Fibroblast of skin of left biceps (primary cell): ENCODE results near the gene FIGN.

Source experiments
- DNase-seq, 2 experiments: peaks; one replicate each; pipeline ENCODE4 v3.0.0-alpha.2; 2013; ENCODE audit warnings: low read depth in 2 of 2

FIGN gene

DNA sequence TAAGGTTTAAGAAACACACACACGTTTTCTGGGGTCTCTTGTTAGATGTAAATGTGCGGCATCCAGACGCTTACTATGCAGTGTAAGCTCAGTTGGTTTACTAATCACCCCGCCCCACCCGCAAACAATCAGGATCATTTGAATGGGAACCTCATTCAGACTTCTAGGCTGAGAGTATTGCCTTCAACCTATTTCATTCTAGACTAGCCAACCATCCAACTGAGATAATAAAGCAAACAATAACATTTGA is 1.3 kb upstream of the FIGN start:
- DNase-seq: no peak

DNA sequence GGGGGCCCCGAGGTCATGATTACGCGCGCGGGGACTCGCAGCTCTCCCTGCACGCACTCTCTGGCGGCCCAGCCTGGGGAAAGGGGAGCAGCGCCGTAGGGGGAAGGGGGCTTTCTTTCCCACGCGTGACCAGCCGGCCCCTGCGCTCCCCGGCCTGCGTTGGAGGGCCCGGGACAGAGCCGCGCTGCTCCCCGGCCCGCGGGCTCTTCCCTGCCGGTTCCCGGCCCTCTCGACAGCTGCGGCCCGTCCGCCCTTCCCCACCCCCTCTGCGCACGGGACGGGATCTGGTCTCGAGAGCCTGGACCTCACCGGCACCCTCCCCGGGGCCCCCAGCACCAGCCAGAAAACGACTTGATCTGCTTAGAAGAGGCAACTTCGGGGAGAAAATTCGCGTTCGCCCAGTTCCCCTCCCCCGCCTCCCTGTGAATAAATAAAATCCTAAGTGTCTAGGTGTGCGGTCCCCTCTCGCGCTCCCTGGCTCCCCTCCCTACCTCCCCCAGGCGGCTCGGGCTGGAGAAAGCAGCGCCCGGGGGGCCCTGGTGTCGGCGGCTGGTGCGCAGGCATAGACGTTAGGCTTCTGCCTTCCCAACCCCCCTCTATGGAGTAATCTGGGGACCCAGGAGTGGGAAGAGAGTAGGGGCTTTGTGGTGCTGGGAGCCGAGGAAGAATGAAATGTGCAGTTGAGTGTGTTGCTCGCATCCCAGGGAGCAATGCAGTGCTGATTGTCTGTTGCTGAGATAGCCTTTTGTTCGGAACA is 803 bp upstream of the FIGN start:
- no peak for DNase-seq

DNA sequence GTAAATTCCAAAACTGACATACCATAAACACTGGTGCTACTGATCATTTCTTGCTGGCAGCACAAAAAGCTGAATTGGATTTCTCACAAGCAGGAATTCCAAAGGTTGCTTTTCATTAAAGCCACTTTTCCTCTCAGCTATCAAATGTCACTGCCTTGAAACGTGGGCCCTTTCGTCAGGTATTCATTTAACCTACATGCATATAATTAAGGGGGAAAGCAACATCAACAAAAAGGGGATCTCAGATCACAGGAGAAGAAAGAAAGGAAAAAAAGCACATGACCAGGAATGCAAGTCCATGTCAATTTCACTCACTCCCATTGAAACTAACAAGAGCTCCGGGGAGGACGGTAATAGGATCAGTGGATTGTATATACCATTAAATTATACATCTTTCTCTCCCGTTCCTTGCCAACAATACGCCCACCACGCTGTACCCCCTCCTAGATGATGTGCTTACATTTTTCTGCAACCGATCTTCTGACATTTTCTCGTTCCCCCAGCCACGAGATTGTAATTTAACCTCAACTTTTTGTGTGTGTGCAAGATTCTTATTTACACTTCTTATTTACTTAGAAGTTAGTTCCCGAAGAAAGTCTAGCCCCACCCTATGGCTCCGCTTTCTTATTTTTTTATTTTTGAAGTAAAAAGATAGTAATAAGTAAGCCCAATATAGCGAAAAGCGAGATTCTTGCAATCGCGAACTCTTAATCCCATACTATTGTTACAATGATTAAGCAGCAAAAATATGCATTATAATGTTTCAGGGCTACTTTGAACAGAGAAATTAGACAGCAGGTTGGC is 725 bp downstream of the FIGN start:
- no peak for DNase-seq

DNA sequence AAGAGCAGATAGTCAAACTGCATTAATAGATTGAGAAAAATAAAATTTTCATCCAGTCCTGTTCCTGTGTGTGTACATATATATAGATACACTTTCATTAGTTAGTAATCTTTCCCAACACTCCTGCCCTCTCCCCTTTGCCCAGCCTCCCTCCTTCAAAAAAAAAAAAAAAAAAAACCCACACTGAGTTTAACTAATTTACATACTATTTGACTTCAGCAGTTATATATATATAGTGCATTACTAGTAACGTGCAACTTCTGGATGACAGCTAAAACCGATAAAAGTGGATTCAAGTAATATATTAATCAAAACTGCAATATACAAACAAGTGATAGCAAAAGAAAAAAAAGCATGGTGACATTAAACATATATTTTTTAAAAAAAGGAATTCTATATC is 1.4 kb downstream of the FIGN start:
- no peak for DNase-seq

DNA sequence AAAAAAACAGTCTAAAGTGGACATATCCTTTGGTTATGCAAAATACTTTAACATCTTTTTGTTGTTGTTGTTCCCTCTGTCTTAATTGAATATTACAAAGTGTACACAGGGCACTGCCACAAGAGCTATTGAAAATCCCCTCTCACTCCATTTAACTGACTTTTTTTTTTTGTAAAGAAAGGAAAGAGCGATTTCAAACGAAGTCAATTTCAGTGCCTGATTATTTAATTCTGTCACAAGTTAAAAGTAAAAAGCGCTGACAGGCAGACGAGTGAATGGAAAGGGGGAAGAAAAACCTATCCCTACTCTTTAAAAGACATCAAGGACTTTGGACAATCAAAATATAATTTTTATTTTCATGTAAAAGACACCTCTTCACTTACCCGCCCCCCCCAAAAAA is 1.9 kb downstream of the FIGN start:
- DNase-seq: no peak

DNA sequence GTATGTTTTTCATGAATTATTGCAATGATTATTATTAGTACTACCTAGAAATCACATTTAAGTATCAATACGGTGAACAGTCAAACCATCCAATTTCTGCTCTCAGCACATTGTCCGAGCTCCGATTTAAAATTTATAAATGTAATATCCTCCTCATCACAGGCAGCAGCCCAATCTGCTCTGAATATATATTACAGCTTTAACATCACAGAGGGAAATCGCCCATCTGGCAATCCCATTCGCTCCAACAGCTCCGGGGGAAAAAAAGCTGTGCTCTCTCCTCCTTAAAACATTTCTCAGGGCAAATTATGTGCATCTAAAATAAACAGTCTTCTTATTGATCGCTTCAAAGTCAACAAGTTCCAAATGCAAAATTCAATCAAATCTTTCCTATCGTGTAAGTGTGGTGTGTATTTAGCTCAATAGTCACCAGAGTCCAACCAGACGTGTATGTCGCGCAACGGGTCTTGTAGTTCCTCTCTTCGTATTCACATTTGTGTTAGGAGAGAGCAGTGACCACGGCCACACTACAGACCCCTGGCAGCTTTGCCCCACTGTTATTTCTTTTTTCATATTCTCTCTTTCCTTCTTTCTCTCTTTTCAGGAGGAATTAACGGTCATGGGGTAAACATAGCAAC is 2.4 kb downstream of the FIGN start:
- no peak for DNase-seq

DNA sequence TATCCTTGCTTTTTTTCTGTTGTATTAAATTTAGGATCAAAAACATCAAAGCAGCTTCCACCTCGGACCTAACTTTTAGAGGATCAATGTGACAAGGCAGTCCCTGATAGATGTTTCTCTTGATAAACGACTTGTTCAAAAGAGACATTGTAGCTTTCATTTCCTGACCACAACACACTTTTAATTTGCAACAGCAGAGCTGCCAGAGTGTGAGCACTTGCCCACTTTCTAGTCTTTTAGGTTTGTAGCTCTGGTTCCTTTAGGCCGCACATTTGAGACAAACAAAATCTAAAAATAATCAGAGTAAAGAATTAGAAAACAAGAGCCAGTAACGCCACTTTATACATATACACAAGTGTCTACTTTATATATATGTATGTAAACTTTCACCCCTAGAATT is 3.1 kb downstream of the FIGN start:
- DNase-seq: no peak

DNA sequence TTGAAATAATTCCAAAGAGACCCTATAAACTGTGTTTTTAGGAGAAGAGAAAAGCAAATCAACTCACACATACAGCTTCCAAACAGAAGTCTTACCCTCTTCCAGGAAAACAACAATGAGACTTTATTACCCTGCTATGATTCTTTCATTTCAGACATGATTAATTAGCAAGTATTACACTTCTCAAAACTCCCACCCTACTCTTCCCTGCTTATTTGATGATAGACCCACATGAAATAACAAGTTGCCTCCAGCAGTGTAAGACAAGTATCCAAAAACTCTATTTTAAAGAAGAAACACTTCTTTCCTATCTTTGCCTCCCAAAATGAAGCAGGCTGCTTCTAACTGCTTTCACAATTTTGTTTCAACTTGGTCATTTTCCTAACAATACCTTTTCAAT is 4.1 kb downstream of the FIGN start:
- DNase-seq: no peak

DNA sequence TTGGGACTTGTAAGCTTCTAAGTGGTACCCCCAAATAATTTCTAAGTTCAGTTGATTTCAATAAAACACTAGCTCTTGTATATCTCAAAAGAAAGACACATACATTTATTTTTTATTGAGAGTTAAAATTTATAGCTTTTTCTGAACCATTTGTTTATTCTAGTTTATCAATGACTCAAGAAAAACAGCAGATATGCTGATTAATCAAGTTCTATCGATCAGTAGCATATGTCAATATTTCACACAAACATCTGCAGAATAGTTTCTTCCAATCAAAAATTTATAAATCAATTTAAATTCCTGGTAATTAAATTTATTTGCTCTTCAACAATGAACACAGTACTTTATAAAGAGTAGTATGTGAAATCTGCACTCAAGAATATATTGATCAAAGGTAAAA is 5.3 kb downstream of the FIGN start:
- DNase-seq: no peak

DNA sequence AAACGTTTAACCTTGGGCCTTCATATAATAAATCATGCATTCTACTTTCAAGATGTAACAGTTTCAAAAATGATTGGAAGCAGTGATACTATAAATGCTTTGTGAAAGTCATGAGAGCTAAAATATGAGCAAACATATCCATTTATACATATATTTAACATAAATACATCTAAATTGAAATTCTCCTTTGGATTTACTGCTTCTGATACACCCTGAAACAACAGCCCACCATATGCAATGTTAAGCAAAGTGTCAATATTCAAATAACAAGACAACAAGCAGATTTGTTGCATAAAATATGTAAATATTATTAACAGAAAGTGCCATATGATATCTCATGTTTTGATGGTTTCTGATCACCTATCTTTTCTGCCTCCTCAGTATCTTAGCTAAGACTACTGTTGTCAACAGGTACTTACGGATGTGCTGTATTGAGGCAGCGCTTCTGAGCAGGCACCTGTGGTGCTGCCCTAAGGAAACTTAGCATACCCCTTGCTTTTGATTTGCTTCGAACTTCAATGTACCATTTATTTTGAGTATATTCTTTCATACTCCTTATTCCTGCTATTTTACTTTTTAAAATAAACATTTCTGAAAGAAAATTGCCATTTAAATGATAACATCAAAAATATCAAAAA is 6.1 kb downstream of the FIGN start:
- no peak for DNase-seq

DNA sequence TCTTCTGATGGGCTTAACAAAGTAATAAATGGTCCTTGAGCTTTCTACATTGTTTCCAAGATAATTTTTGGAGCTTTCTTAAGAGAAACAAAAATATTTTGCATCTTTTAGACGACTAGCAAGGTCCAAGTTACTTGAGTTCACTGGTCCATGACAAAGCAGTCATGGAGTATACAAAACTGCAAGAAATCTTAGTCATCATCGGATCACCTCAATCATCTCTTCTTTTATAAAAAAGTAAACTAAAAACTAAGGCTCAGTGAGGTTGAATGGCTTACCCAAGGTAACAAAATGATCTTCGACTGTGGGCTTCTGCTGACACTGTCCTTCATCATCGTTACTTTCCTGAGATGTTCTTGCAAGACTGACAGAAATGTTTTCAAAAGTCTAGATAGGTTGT is 11.9 kb downstream of the FIGN start:
- DNase-seq: no peak

DNA sequence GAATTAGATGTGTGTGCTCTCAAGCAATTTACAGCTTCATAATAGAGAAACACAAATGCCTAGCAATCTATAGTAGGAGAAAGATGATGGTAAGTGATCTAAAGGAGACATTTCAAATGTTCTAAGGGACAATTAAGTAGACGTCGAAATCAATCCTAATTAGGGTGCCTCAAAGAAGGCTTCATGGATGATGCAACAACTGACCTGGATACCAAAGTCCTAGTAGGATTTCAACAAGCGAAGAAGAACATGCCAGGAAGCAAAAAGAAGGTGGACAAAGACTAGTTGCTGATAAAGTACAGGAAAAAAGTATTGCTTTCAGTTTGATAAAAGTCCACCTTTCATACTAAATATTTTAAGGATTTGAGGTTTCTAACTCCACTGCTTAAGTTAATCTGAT is 12.5 kb downstream of the FIGN start:
- no peak for DNase-seq

DNA sequence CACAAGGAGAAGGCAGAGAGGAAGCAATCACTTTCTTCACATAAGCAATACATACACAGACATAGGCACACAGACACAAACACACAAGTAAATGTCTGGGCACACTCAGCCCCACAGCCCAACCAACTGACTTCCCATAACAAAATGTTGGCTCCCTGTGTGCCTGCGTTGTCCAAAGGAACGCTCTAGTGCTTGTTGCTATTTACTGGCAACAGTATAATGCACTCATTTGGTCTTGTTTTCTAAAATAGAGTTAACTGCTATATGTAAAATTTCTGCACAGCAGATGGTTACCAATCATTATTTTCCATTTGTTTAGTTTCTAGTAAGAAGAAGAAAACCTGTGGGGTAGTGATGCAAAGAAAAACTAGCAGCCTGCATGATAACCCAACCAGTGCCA is 16.5 kb downstream of the FIGN start:
- no peak for DNase-seq

DNA sequence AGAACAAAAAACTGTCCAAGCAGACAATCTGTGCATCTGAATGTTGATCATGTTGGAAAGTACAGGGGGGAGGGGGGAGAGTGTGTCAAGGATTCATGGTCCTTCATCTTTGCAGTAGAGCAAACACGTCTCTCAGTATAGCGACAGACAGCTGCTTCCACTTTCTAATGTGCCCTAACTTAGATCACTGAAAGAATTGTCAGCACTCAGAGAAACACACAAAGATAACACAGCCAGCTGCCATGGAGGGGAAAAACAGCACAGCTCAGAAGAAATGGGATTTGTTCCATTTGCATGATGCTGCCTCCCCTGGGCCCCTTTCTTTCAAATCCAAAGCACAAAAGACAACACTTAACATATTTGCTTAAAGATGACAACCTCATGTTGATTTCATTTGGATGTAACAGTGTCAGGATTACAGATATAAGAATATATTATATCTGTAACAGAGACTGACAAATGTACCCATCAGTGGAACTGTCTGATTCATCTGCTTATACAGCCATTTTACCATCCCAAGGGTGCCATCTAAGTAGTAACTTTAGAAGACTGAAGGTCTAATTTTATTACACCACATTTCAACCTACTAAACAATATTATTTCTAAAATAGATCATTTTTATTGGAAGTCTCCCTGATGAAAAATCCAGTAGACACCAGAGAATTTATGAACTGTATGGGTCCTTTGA is 17.7 kb downstream of the FIGN start:
- DNase-seq: no peak

DNA sequence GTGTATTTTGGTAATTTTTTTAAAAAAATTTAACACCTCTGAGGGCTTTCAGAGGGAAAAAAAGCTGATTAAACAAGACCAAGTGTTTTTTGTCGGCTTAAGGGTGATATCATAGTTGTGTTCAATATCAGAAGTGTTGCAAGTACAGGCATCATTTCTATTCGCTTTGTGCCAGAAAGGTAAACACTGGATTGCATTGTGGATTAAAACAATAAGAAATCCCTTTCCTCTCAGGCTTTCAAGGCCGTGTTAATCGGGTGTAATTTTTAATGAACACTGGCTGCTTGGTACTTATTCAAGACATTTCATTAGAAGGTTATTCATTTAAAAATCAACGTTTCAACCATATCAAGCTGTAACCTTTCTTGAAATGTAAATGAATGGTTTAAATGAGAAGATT is 18.3 kb downstream of the FIGN start:
- no peak for DNase-seq

DNA sequence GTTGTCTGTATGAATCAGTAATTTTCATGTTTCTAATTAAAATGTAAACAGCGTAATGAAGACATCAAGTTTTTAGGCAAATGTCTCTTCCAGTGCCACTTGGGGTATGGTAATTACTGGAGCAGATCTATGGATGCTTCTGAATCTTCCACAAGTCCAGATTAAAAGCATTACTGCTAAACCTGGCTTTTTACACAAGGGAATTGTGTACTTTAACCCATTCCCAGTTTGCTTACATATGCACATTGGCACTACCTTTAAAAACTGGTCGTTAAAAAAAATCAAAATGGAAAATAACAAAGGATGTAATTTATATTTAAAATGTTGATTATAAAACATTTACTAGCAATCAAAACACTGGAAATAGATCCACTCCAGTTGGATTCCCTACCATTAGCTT is 19.7 kb downstream of the FIGN start:
- no peak for DNase-seq

DNA sequence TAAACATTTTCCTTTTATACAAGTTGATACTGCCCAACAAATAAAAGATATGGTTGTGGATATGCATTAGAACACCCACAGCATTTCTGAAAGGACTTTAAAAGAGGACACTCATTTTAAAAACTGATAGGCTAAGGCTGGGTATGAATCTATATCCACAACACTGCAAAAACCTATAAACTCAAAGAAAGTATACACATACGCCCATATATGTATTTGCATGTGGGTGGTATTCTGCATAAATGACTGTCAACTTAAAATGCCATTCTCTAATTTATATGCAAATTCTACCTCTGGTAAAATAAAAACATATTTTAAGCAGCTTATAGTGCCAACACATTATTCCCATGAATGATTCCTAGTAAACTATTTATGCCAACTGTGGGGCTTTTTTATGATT is 20.1 kb downstream of the FIGN start:
- no peak for DNase-seq

DNA sequence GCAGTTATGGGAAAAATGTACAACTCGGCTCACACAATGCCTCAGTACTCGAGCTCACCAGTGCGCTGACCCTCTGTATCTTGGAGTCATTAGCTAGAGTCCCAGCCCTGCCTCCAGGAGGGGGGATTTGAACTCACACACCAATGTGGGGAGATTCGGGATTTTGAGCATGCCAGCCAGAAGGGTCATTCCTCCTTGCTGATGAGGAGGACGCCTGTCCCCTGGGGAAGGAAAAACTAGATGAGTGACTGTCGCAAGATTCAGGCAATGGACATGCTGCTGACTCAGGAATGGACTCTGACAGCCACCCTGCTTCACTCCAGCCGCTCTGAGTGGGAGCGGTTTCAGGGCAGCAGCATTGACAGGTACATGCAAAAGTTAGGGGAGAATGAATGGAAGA is 20.6 kb downstream of the FIGN start:
- DNase-seq: no peak

DNA sequence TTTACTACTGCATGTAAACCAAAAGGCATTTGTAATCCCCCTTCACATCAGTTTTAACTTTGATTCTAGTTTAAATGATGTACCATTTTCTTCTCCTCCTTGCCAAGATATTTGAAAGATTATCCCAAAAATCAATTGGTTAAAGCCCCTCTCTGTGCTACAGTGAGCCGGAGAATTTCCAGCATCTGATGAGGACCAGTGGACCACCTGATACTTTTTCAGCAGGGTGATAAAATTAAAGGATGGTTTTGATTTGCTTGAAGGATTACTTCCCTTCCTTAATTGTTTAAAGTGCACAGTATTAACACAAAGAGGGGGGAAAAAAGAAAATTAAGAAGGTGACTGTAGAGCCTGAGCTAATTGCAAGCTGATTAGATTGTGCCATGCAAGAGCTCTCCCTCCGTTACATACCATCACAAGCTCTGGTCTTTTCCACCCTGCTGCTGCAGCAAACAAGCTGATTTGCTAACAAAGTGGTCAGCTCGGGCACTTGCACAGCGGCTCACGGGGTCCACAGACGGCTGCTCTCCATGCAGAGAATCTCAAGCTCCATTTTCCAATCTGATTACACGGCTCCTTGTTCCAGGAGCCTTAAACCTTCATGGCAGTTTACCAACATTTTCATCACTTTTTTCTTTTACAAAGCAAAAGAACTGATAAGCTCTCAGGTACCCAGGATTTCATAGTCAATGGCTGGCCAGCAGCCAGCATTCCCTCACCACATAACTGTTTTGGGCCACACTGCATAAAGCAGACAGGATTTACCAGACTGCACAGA is 22.1 kb downstream of the FIGN start:
- no peak for DNase-seq

DNA sequence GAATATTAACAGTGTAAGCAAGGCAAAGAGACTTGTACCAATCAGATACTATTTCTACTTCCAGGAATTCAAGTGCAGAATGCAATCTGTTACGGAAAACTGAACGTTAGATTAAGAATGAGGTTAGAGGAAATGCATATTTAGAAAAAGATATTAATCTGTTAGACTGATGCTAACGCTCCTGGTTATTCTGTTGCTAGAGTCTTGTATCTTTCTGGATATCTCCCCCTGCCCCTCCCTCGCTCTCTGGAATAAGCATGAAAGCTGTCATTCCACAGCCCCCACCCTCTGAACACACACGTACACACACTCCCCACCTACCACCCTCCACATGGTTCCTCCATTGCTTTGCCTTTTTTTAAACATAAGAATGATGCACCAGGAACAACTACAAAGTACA is 24.1 kb downstream of the FIGN start:
- no peak for DNase-seq

DNA sequence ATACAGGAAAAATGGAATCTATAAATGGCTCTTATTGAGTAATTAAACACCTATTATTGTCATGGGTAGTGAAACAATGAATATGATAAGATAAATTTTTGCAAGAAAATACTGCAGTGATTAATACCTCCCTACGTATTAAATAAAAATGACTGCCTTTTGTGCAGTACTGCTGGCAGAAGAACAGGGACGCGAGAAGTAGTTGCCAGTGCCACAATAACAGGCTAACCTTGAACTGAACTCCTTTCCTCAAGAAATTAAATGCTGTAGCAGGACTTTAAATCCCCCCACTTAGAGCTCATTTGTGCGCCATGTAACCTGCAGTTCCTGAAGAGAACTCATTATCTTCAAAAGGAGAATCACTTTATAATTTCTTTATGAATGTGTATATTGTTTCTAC is 24.6 kb downstream of the FIGN start:
- DNase-seq: no peak

DNA sequence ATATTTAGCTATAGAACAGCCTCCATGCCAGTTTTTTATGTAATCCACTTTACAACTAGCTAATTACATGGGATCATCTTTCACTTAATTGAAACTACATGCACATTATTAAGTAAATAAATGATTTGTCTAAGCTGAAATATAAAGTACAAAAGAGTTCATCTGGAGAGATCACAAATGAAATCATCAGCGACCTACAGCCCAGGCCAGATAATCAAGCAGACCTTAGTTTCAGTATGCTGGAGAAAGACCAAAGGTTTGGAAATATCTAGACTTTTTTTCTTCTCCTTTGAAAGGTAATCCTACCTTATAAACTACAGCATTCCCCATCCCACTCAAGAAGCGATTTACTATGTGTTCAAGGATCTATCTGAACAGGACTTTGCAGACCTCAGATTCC is 26.5 kb downstream of the FIGN start:
- no peak for DNase-seq
